Liver (tissue), 9 donors: ENCODE data around the gene HENMT1. TPM values are rescaled to one million over a fixed set of nuclear protein-coding genes. Genes with fewer than 3 reads are reported as not detected.

ENCODE experiments used
- DNase-seq: peaks from one replicate; pipeline ENCODE4 v3.0.0-alpha.2; 2017; ENCODE audit warnings: low spot score
- H3K27ac ChIP-seq, 2 donors: one replicate each; pipeline ENCODE4 v1.7.0; 2013; ENCODE audit warnings: inconsistent platforms in 2 of 2, low read length in 2 of 2, control low read depth in 1 of 2, low read depth in 1 of 2, mild to moderate bottlenecking in 1 of 2
- H3K27me3 ChIP-seq, 4 donors: one replicate each; pipeline versions ENCODE4 v1.6.1 to v1.7.0; 2013; ENCODE audit warnings: low read length in 3 of 4, inconsistent platforms in 1 of 4, mild to moderate bottlenecking in 1 of 4, moderate library complexity in 1 of 4; ENCODE audit not compliant: control insufficient read depth in 4 of 4, insufficient read depth in 4 of 4
- H3K36me3 ChIP-seq, 4 donors: one replicate each; pipeline versions ENCODE4 v1.6.1 to v1.7.0; 2013; ENCODE audit warnings: low read length in 3 of 4, mild to moderate bottlenecking in 3 of 4, low read depth in 1 of 4, moderate library complexity in 1 of 4; ENCODE audit not compliant: control insufficient read depth in 4 of 4, insufficient read depth in 3 of 4
- H3K4me1 ChIP-seq, 4 donors: one replicate each; pipeline versions ENCODE4 v1.6.1 to v1.7.0; 2013; ENCODE audit warnings: low read length in 3 of 4, mild to moderate bottlenecking in 3 of 4, moderate library complexity in 1 of 4; ENCODE audit not compliant: control insufficient read depth in 4 of 4, insufficient read depth in 4 of 4
- H3K4me3 ChIP-seq, 3 donors: one replicate each; pipeline versions ENCODE4 v1.6.1 to v1.7.0; 2013; ENCODE audit warnings: low read length in 3 of 3, control low read depth in 1 of 3, low read depth in 1 of 3, mild to moderate bottlenecking in 1 of 3
- H3K9ac ChIP-seq, 2 donors: one replicate each; pipeline ENCODE4 v1.7.0; 2013; ENCODE audit warnings: low read length in 2 of 2, mild to moderate bottlenecking in 2 of 2, moderate library complexity in 2 of 2, control low read depth in 1 of 2, low read depth in 1 of 2
- H3K9me3 ChIP-seq, 4 donors: one replicate each; pipeline versions ENCODE4 v1.6.1 to v1.7.0; 2013; ENCODE audit warnings: low read length in 3 of 4; ENCODE audit not compliant: control insufficient read depth in 4 of 4
- CTCF ChIP-seq: fragments of 150-350 bp; IDR thresholded peaks from 2 replicates; pipeline ENCODE4 v1.5.1; 2017; ENCODE audit warnings: improper control_type of control experiment, low read depth, low read length; ENCODE audit not compliant: missing input control
- EGR1 ChIP-seq, 2 donors: IDR thresholded peaks; 2 replicates each; pipeline ENCODE4 v1.6.1; 2016 to 2018; ENCODE audit warnings: antibody characterized with exemption in 2 of 2, low read depth in 2 of 2
- FOXA1 ChIP-seq: IDR thresholded peaks from 2 replicates; pipeline ENCODE4 v1.6.1; 2016; ENCODE audit warnings: antibody characterized with exemption
- FOXA2 ChIP-seq: IDR thresholded peaks from 2 replicates; pipeline ENCODE4 v1.6.1; 2016; ENCODE audit warnings: antibody characterized with exemption
- GABPA ChIP-seq, 2 donors: IDR thresholded peaks in 1 of 2; conservative IDR thresholded peaks in 1 of 2; 2 replicates each; pipeline ENCODE4 v1.6.1; 2016; ENCODE audit warnings: antibody characterized with exemption in 2 of 2, mild to moderate bottlenecking in 1 of 2, moderate library complexity in 1 of 2
- HNF4A ChIP-seq, 2 donors: conservative IDR thresholded peaks; 2 replicates each; pipeline ENCODE4 v1.6.1; 2016; ENCODE audit warnings: antibody characterized with exemption in 2 of 2, mild to moderate bottlenecking in 2 of 2
- HNF4G ChIP-seq: IDR thresholded peaks from 2 replicates; pipeline ENCODE4 v1.6.1; 2016; ENCODE audit warnings: antibody characterized with exemption
- JUND ChIP-seq, 2 donors: IDR thresholded peaks; 2 replicates each; pipeline ENCODE4 v1.6.1; 2016; ENCODE audit warnings: antibody characterized with exemption in 2 of 2
- MAX ChIP-seq: IDR thresholded peaks from 2 replicates; pipeline ENCODE4 v1.6.1; 2016; ENCODE audit warnings: antibody characterized with exemption
- NR2F2 ChIP-seq: IDR thresholded peaks from 2 replicates; pipeline ENCODE4 v1.6.1; 2016; ENCODE audit warnings: antibody characterized with exemption
- RAD21 ChIP-seq, 2 donors: IDR thresholded peaks; 2 replicates each; pipeline ENCODE4 v1.6.1; 2016; ENCODE audit warnings: antibody characterized with exemption in 2 of 2, mild to moderate bottlenecking in 2 of 2
- REST ChIP-seq: IDR thresholded peaks from 2 replicates; pipeline ENCODE4 v1.6.1; 2016; ENCODE audit warnings: antibody characterized with exemption, mild to moderate bottlenecking
- RXRA ChIP-seq, 2 donors: IDR thresholded peaks; 2 replicates each; pipeline ENCODE4 v1.6.1; 2017 to 2018; ENCODE audit warnings: antibody characterized with exemption in 2 of 2, mild to moderate bottlenecking in 1 of 2
- SP1 ChIP-seq: IDR thresholded peaks from 2 replicates; pipeline ENCODE4 v1.6.1; 2018; ENCODE audit warnings: antibody characterized with exemption, mild to moderate bottlenecking
- TAF1 ChIP-seq: conservative IDR thresholded peaks from 2 replicates; pipeline ENCODE4 v1.6.1; 2016; ENCODE audit warnings: antibody characterized with exemption, mild to moderate bottlenecking
- YY1 ChIP-seq: IDR thresholded peaks from 2 replicates; pipeline ENCODE4 v1.6.1; 2016; ENCODE audit warnings: antibody characterized with exemption, mild to moderate bottlenecking
- WGBS: extraction: QIAGEN DNeasy Blood & Tissue Kit; methylation state at CpG from one replicate; pipeline ENCODE4 v1.1.7; 2013; 5-methylcytosine and 5-hydroxymethylcytosine counted together
- polyA plus RNA-seq, 2 donors: library from polyadenylated mRNA; stranded (reverse) in 1 of 2; unstranded in 1 of 2; fragments of 200-250 nt in 1 of 2; fragments of >200 nt in 1 of 2; fragmentation: Nextera tagmentation in 1 of 2; extraction: Ambion mirVana in 1 of 2; gene quantifications; one replicate each; pipeline versions ENCODE4 v1.2.1 to v1.2.3, GENCODE V29; 2013 to 2015
- total RNA-seq, 2 donors: library from RNA; depleted of rRNA; stranded (reverse); fragments of >200 nt; gene quantifications; one replicate each; pipeline ENCODE4 v1.2.3, GENCODE V29; 2014
- TF ChIP-seq, protein P1 (sequence below): IDR thresholded peaks from 2 replicates; pipeline ENCODE4 v1.6.1; 2016; ENCODE audit warnings: antibody characterized with exemption
- TF ChIP-seq, protein P2 (sequence below): IDR thresholded peaks from 2 replicates; pipeline ENCODE4 v1.6.1; 2016; ENCODE audit warnings: antibody characterized with exemption
- donor health status: healthy.
- donor health status: healthy.
- donor health status: healthy.
- donor health status: healthy.
- donor health status: healthy.

Gene HENMT1
- total and polyA plus RNA-seq, 4 donors: 0.87 to 7.3 (median 1.1) TPM

DNA sequence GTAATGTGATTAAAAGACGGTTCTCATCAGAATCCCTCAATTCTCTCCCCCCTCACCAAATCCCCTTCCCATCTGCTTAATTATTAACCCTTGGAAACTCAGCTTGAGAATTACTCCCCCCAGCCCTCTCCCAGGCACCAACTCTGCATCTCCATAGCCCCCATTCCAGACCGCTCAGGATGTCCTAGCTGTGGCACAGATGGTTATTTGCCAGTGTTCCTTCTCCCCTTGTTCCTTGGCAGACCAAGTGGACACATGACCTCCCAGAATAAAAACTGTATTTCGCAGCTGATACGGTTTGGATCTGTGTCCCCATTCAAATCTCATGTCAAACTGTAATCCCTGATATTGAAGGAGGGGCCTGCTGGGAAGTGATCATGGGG lies 14.6 kb downstream of the HENMT1 start:
- no peaks in the 10 kb centered on the region for H3K9me3 ChIP-seq
- H3K9ac ChIP-seq: peak overlapping the region in 1 of 2 donors; percentile 56
- no peaks in the 10 kb centered on the region for H3K36me3 ChIP-seq
- 88% methylated on average over 4 of the region's 4 CpGs for WGBS
- H3K27me3 ChIP-seq: no peaks in the 10 kb centered on the region
- peak overlapping the region; percentile 72 to 82 for H3K27ac ChIP-seq
- DNase-seq: no peak
- H3K4me1 ChIP-seq: peaks cover 0 to 10% (median 7%) of the 10 kb centered on the region in 4 donors
- no peak overlapping the region for H3K4me3 ChIP-seq
- TF ChIP-seq EGR1 (IDR thresholded peaks at IDR 0.05; ENCODE audit: low read depth in 2 of 2): no peak
- TF ChIP-seq FOXA2: no peak
- TF ChIP-seq RXRA (IDR thresholded peaks at IDR 0.05): no peak
- no peak for TF ChIP-seq REST
- TF ChIP-seq, protein P1, sequence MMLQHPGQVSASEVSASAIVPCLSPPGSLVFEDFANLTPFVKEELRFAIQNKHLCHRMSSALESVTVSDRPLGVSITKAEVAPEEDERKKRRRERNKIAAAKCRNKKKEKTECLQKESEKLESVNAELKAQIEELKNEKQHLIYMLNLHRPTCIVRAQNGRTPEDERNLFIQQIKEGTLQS: no peak
- TF ChIP-seq YY1: no peak
- no peak for TF ChIP-seq HNF4A (conservative IDR thresholded peaks at IDR 0.05)
- TF ChIP-seq, protein P2, sequence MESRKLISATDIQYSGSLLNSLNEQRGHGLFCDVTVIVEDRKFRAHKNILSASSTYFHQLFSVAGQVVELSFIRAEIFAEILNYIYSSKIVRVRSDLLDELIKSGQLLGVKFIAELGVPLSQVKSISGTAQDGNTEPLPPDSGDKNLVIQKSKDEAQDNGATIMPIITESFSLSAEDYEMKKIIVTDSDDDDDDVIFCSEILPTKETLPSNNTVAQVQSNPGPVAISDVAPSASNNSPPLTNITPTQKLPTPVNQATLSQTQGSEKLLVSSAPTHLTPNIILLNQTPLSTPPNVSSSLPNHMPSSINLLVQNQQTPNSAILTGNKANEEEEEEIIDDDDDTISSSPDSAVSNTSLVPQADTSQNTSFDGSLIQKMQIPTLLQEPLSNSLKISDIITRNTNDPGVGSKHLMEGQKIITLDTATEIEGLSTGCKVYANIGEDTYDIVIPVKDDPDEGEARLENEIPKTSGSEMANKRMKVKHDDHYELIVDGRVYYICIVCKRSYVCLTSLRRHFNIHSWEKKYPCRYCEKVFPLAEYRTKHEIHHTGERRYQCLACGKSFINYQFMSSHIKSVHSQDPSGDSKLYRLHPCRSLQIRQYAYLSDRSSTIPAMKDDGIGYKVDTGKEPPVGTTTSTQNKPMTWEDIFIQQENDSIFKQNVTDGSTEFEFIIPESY: no peak
- TF ChIP-seq SP1: no peak
- no peak for TF ChIP-seq GABPA (IDR thresholded peaks at IDR 0.05 in 1 of 2, conservative IDR thresholded peaks at IDR 0.05 in 1 of 2)
- TF ChIP-seq HNF4G: no peak
- TF ChIP-seq CTCF: no peak
- TF ChIP-seq MAX: no peak
- no peak for TF ChIP-seq JUND (IDR thresholded peaks at IDR 0.05)
- no peak for TF ChIP-seq FOXA1
- TF ChIP-seq TAF1: no peak
- no peak for TF ChIP-seq NR2F2
- TF ChIP-seq RAD21 (IDR thresholded peaks at IDR 0.05): no peak
